GM23248 (cell line): ENCODE data around the gene AQP9. TPM values are rescaled to one million over a fixed set of nuclear protein-coding genes. Genes with fewer than 3 reads are reported as not detected.

Experiments
- DNase-seq: peaks from one replicate; pipeline ENCODE4 v3.0.0-alpha.2; 2015
- H2AFZ ChIP-seq: fragments of 200-600 bp; sonication (generic); 2 replicates; pipeline ENCODE4 v1.6.1; 2016; ENCODE audit warnings: antibody characterized with exemption
- H3F3A ChIP-seq: fragments of 200-600 bp; sonication (generic); 2 replicates; pipeline ENCODE4 v1.6.1; 2016; ENCODE audit warnings: mild to moderate bottlenecking, antibody characterized with exemption, mixed run types; ENCODE audit not compliant: insufficient read depth
- H3K27ac ChIP-seq: fragments of 200-600 bp; sonication (generic); 2 replicates; pipeline ENCODE4 v1.5.1; 2016; ENCODE audit warnings: mild to moderate bottlenecking
- H3K27me3 ChIP-seq: fragments of 200-600 bp; sonication (generic); replicated peaks from 2 replicates; pipeline ENCODE4 v1.6.1; 2016; ENCODE audit warnings: mild to moderate bottlenecking; ENCODE audit not compliant: insufficient read depth
- H3K36me3 ChIP-seq: fragments of 200-600 bp; sonication (generic); 2 replicates; pipeline ENCODE4 v1.6.1; 2016; ENCODE audit warnings: low read depth, mild to moderate bottlenecking
- H3K4me1 ChIP-seq: fragments of 200-600 bp; sonication (generic); 2 replicates; pipeline ENCODE4 v1.6.1; 2016; ENCODE audit warnings: mild to moderate bottlenecking; ENCODE audit not compliant: insufficient read depth
- H3K4me2 ChIP-seq: fragments of 200-600 bp; sonication (generic); one replicate; pipeline ENCODE4 v1.6.1; 2016; ENCODE audit warnings: mild to moderate bottlenecking; ENCODE audit not compliant: unreplicated experiment
- H3K4me3 ChIP-seq: fragments of 200-600 bp; sonication (generic); 2 replicates; pipeline ENCODE4 v1.5.1; 2016; ENCODE audit warnings: mild to moderate bottlenecking
- H3K79me2 ChIP-seq: fragments of 200-600 bp; sonication (generic); 2 replicates; pipeline ENCODE4 v1.6.1; 2016; ENCODE audit warnings: mild to moderate bottlenecking; ENCODE audit not compliant: insufficient read depth
- H3K9ac ChIP-seq: fragments of 200-600 bp; sonication (generic); 2 replicates; pipeline ENCODE4 v1.6.1; 2016; ENCODE audit warnings: mild to moderate bottlenecking
- H3K9me2 ChIP-seq: fragments of 200-600 bp; sonication (generic); 2 replicates; pipeline ENCODE4 v1.6.1; 2016; ENCODE audit warnings: mixed run types, mild to moderate bottlenecking, moderate library complexity; ENCODE audit not compliant: insufficient read depth
- H3K9me3 ChIP-seq: fragments of 200-600 bp; sonication (generic); one replicate; pipeline ENCODE4 v1.6.1; 2017; ENCODE audit warnings: low read depth
- H4K20me1 ChIP-seq: fragments of 200-600 bp; sonication (generic); 2 replicates; pipeline ENCODE4 v1.6.0; 2016; ENCODE audit not compliant: insufficient read depth
- EZH2 ChIP-seq: fragments of 200-600 bp; sonication (generic); IDR thresholded peaks from 2 replicates; pipeline ENCODE4 v1.6.1; 2018; ENCODE audit warnings: antibody characterized with exemption, mild to moderate bottlenecking; ENCODE audit not compliant: insufficient read depth, poor library complexity, severe bottlenecking
- EZH2phosphoT487 ChIP-seq: fragments of 200-600 bp; sonication (generic); IDR thresholded peaks from 2 replicates; pipeline ENCODE4 v1.6.1; 2018; ENCODE audit warnings: antibody characterized with exemption, moderate library complexity, mild to moderate bottlenecking, low read depth; ENCODE audit not compliant: insufficient read depth
- WGBS, 2 experiments: methylation state at CpG; one replicate each; pipeline ENCODE4 v1.1.6; 2015 to 2017; ENCODE audit warnings: low lambda C conversion rate in 2 of 2, low coverage in 1 of 2; ENCODE audit errors: missing lambda C conversion rate in 2 of 2; 5-methylcytosine and 5-hydroxymethylcytosine counted together
- in situ Hi-C: fragments of 300-500 bp; cut with MboI; formaldehyde crosslinking; loops from 2 replicates; pipeline ENCODE4 v1.15.0; 2020
- polyA plus RNA-seq: library from polyadenylated mRNA; unstranded; fragments of >200 nt; fragmentation: Nextera tagmentation; extraction: Ambion mirVana; gene quantifications from 2 replicates; pipeline ENCODE4 v1.2.1, GENCODE V29; 2016
- total RNA-seq: library from RNA; depleted of rRNA; stranded (reverse); fragments of >200 nt; shearing (Covaris generic); gene quantifications from 2 replicates; pipeline ENCODE4 v1.2.3, GENCODE V29; 2014

The AQP9 gene
- total and polyA plus RNA-seq, 2 experiments from 2014 or later, result not detected

- no peaks in the 10 kb centered on the region for H3K4me1 ChIP-seq
- in situ Hi-C loops, result loop anchor here (10.0 kb wide), 1 partner anchor 425 kb away; no protein-coding TSS in a partner anchor
- no peak overlapping the region for H3K4me3 ChIP-seq
- no peaks in the 10 kb centered on the region for H3K9me3 ChIP-seq
- H4K20me1 ChIP-seq, result no peaks in the 10 kb centered on the region
- no peaks in the 10 kb centered on the region for H3K36me3 ChIP-seq
- H3F3A ChIP-seq, result no peaks in the 10 kb centered on the region
- H3K9ac ChIP-seq, result no peak overlapping the region
- H3K9me2 ChIP-seq, result no peaks in the 10 kb centered on the region
- H3K79me2 ChIP-seq, result no peaks in the 10 kb centered on the region
- no peak for DNase-seq
- TF ChIP-seq EZH2phosphoT487 (no peak), EZH2 (no peak)
- no peak overlapping the region for H3K27ac ChIP-seq
- no peaks in the 10 kb centered on the region; the same call in 1 of the 2 replicates for H3K27me3 ChIP-seq
- WGBS, 2 experiments, result 82 to 84% methylated on average over 5 of the region's 5 CpGs
- no peak overlapping the region for H2AFZ ChIP-seq
- no peak overlapping the region for H3K4me2 ChIP-seq
Measured at GRCh38 chr15:58169934-58170333, 31.8 kb downstream of the AQP9 start.

DNA sequence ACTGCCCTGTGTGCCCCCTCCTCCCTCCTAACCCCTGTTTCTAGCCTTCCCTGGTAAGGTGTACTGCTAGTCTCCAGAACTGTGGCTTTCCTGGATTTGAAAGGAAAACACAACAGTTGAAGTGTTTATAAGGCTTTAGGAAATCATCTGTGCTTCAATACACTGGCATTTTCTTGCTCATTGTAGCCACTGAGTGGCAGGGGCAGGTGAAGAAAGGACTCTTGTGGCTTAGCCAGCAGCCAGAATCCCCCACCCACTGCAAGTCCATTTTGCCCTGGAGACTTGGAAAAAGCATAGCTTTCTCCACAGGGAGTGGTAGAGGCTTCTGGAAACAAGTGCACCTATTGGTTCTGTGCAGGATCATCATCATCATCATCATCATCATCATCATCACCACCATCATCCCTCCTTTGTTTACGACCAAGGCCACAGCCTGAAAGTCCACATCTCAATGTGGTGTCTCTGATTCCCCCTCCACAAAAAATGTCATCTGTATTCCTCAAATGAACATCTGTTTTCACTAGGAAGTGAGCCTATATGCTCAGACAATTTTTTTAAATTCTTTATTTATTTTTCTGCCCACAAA is 33.4 kb downstream of the AQP9 start:
- Histone ChIP-seq H3F3A (no peaks in the 10 kb centered on the region), H3K4me2 (no peak overlapping the region), H3K27me3 (no peaks in the 10 kb centered on the region; the same call in 1 of the 2 replicates), H3K9me3 (no peaks in the 10 kb centered on the region), H3K4me3 (no peak overlapping the region), H2AFZ (no peak overlapping the region), H3K9me2 (no peaks in the 10 kb centered on the region), H4K20me1 (no peaks in the 10 kb centered on the region), H3K4me1 (no peaks in the 10 kb centered on the region), H3K9ac (no peak overlapping the region), H3K27ac (no peak overlapping the region), H3K36me3 (no peaks in the 10 kb centered on the region), H3K79me2 (no peaks in the 10 kb centered on the region)
- DNase-seq, result no peak
- 70 to 75% methylated on average over 1 of the region's 1 CpG for WGBS, 2 experiments
- TF ChIP-seq EZH2phosphoT487 (no peak), EZH2 (no peak)
- in situ Hi-C loops, result loop anchor here (10.0 kb wide), 1 partner anchor 427 kb away; no protein-coding TSS in a partner anchor

- Histone ChIP-seq H3K36me3 (no peaks in the 10 kb centered on the region), H3K27me3 (no peaks in the 10 kb centered on the region), H2AFZ (no peak overlapping the region), H3K9me2 (no peaks in the 10 kb centered on the region), H3K79me2 (no peaks in the 10 kb centered on the region), H4K20me1 (no peaks in the 10 kb centered on the region), H3K9ac (no peak overlapping the region), H3K27ac (no peak overlapping the region), H3K4me2 (no peak overlapping the region), H3K9me3 (no peaks in the 10 kb centered on the region), H3K4me1 (peaks cover 5% of the 10 kb centered on the region; the same call in 1 of the 2 replicates), H3F3A (peaks cover 4% of the 10 kb centered on the region), H3K4me3 (no peak overlapping the region)
- in situ Hi-C loops, result loop anchor here (10.0 kb wide), 1 partner anchor 430 kb away; no protein-coding TSS in a partner anchor
- 83 to 86% methylated on average over 5 of the region's 5 CpGs for WGBS, 2 experiments
- no peak for TF ChIP-seq EZH2
- no peak for TF ChIP-seq EZH2phosphoT487
- DNase-seq, result no peak
Measured at GRCh38 chr15:58174709-58175108, 36.5 kb downstream of the AQP9 start.

DNA sequence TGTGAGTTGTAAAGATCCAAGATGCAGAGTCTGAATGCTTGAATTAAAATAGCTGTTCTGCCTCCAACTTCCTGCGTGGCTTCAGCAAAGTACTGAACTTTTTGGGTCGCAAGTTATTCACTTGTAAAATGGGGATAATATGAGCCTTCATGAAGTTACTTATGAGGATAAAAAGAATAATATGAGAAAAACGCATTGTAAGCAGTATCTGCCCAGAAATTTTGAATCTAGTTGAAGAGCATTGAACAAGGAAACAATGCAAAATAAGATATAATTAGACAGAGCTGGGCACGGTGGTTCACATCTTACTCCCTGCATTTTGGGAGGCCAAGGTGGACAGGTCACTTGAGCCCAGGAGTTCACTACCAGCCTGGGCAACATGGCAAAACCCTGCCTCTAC is 37.8 kb downstream of the AQP9 start:
- Histone ChIP-seq H3K4me1 (peaks cover 12% of the 10 kb centered on the region), H3K27me3 (no peaks in the 10 kb centered on the region), H3K79me2 (no peaks in the 10 kb centered on the region), H2AFZ (no peak overlapping the region), H4K20me1 (no peaks in the 10 kb centered on the region), H3K9ac (no peak overlapping the region), H3K9me3 (no peaks in the 10 kb centered on the region), H3K9me2 (no peaks in the 10 kb centered on the region), H3K36me3 (no peaks in the 10 kb centered on the region), H3K4me2 (no peak overlapping the region), H3K4me3 (no peak overlapping the region), H3F3A (peaks cover 14% of the 10 kb centered on the region), H3K27ac (no peak overlapping the region)
- WGBS, 2 experiments, result 85 to 89% methylated on average over 4 of the region's 4 CpGs
- no peak for TF ChIP-seq EZH2phosphoT487
- no peak for TF ChIP-seq EZH2
- no peak for DNase-seq
- in situ Hi-C loops, result loop anchor here (10.0 kb wide), 1 partner anchor 431 kb away; no protein-coding TSS in a partner anchor
